ENCODE data around the gene MPO.

MPO gene

DNA sequence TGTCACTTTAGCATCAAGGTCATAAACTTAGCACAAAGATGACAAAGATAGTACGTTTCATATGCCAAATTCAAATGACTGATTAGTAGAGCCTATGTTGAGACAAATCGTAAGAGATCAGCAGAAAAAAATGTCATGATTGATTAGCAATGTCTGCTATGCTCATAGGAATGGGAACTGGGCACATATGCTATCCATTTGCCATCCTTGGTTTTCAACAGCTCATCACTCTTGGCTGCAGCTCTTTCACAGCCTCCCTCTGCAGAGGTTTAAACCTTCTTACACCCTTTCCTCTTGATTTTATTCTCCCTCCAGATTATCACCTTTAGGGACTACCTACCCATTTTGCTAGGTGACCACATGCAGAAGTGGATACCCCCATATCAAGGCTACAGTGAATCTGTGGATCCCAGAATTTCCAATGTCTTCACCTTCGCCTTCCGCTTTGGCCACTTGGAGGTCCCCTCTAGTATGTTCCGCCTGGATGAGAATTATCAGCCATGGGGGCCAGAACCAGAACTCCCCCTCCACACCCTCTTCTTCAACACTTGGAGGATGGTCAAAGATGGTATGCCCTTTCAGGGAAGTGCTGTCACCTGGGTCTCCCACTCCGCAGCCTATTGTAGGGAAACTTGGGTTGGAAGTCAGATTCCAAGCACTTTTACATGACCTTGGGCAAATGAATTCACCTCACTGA, 16.2 kb downstream of the MPO start:
- DNase-seq (ENCODE audit: low read depth in 3 of 3), result no peak

DNA sequence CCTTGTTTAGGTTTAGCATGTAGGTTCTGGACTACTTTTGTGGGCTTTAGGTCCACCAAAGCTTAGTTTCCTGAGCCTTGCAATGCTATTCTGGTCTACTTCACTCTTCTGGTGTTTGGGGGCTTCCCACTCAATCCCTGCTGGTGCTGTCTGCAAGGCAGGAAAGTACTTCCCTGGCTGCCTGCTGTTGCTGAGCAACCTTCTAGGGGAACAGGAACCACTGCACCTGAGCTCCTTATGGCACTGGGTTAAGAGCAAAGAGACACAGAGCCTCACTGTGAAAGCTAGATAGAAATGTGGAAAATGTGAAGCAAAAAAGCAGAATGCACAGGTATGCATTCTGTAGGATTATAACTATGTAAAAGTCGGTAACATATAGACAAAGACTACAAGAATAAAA, 17.0 kb downstream of the MPO start:
- no peak for DNase-seq (ENCODE audit: low read depth in 3 of 3)

GRCh38 chr17:58262149-58262548, 18.6 kb downstream of the MPO start:
- DNase-seq (ENCODE audit: low read depth in 3 of 3), result no peak

DNA sequence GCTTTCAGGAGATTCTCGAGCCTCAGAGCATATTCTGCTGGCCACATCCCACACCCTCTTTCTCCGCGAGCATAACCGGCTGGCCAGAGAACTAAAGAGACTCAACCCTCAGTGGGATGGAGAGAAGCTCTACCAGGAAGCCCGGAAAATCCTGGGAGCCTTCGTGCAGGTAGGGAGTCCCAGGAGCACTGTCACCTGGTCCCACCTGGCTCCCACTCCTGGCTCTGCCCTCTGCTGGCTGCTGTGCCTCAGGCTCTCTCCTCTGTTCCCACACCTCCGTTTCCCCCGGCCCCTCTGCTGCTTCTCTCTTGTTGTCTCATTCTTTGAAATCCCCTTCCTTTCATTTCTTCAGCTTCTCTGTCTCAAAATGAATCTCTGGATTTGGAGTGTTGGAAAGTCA, 25.9 kb downstream of the MPO start:
- no peak for DNase-seq (ENCODE audit: low read depth in 3 of 3)

- no peak for DNase-seq (ENCODE audit: low read depth in 3 of 3)
Measured at GRCh38 chr17:58253082-58253481, 27.7 kb downstream of the MPO start.

DNA sequence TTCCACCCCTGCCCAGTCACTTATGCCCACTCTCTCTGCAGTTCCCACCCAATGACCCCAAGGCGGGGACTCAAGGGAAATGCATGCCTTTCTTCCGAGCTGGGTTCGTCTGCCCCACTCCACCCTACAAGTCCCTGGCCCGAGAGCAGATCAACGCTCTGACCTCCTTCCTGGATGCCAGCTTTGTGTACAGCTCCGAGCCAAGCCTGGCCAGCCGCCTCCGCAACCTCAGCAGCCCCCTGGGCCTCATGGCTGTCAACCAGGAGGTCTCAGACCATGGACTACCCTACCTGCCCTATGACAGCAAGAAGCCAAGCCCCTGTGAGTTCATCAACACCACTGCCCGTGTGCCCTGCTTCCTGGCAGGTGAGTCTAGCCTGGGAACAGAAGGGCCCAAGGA, 28.6 kb downstream of the MPO start:
- no peak for DNase-seq (ENCODE audit: low read depth in 3 of 3)

DNA sequence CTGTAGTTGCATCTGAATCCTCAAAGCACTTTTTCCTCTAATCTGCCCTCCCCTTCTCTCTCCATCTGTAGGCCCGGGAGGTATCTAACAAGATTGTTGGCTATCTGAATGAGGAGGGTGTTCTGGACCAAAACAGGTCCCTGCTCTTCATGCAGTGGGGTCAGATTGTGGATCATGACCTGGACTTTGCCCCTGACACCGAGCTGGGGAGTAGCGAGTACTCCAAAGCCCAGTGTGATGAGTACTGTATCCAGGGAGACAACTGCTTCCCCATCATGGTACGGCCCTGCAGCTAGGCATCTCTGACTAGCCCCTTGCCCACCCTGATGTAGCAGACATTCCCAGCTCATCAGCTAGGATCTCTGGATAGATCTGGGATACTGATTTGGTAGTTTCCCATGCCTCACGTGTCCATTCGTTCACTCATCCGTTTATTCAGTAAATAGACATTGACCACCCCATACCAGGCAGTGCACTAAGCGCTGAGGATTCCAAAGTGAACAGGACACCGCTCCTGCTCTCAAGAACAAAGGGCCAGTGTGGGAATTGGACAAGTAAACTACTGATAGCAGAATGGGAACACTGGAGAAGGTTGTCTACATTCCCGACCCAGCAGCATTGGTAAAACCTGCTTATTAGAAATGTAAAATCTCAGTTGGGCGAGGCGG, 30.3 kb downstream of the MPO start:
- DNase-seq (ENCODE audit: low read depth in 3 of 3), result no peak

DNA sequence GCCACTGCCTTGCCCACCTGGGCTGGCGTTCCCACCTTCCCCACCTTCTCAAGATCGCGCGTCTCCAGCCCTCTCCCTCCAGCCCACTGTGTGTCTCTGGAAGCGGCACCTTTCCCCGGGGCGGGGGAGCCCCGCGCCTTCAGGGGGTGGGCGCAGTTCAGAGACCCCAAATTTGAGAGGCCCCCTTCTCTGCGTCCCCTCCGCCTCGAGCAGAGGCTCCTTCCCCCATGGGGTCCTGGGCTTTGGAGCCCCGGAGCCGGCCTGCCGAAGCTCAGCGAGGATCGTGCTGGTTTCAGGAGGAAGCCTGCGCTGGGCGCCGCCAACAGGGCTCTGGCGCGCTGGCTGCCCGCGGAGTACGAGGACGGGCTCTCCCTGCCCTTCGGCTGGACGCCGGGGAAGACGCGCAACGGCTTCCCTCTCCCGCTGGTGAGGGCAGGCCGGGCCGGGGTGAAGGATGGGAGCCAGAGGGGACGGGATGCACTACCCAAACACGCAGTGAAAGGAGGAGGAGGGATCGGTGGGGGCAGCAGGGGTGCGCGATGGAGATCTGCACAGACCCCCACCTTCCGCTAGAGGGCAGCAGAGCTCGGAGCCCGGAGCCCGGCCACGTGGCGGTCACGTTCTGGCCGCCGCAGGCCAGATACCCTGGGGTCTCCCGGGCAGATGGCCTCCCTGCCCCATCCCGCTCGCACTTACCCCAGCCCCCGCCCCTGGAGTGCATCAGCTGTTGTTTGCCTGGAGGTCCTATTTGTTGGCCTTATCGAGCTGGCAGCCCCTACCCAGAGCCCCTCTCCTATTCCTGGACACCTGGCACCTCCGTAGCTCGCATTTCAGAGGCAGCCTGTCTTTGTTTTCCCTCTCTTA, 31.2 kb downstream of the MPO start:
- DNase-seq (ENCODE audit: low read depth in 3 of 3), result peak; percentile 55 to 77 (median 65)

DNA sequence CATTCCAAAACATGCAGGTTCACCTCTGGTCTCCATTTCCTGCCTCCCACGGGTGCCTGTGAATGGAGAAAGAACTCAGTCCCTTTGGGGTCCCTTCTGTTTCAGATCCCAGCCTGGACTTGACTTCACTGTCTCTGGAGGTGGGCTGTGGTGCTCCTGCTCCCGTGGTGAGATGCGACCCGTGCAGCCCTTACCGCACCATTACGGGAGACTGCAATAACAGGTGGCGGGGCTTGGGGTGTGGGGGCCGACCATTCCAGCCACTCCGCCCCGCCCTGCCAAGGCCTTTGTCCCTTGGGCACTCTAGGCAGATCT, 31.8 kb downstream of the MPO start:
- no peak for DNase-seq (ENCODE audit: low read depth in 3 of 3)

DNA sequence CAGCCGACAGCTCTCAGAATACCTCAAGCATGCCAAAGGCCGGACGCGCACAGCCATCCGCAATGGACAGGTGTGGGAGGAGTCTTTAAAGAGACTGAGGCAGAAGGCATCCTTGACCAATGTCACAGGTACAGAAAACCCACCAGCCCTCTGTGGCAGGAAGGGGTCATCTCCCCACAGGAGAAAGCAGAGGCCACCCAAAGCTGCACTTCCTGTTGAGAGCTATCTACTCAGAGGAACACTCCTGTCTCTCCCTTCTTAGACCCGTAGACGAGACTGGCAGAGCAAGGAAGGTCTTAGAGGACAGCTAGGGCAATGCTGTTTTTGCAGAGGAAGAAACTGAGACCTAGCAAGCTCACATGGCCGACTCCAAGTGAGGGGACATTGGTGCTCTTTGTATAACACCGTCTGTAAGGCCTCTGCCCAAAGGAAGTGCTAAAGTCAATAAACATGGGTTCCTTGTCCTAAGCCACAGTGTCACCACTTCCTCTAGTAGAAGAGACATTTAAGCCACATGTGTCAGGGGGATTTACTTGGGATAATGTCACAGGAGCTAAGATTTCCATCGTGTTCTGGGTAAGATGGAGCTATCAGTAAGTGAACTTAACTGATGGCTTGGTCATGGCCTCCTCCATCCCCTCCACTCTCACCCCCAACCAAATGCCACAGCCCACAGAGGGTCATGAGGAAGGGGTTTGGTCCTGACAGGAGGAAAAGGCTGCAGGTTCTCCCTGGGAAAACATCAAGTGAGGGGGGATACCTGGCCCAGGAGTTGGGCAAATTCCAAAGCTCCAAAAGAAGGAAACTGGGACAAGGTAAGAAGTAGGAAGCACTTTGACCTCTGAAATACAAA, 33.0 kb downstream of the MPO start:
- DNase-seq (ENCODE audit: low read depth in 3 of 3), result no peak

- DNase-seq (ENCODE audit: low read depth in 3 of 3), result no peak
Measured at GRCh38 chr17:58246781-58247180, 34.0 kb downstream of the MPO start.

DNA sequence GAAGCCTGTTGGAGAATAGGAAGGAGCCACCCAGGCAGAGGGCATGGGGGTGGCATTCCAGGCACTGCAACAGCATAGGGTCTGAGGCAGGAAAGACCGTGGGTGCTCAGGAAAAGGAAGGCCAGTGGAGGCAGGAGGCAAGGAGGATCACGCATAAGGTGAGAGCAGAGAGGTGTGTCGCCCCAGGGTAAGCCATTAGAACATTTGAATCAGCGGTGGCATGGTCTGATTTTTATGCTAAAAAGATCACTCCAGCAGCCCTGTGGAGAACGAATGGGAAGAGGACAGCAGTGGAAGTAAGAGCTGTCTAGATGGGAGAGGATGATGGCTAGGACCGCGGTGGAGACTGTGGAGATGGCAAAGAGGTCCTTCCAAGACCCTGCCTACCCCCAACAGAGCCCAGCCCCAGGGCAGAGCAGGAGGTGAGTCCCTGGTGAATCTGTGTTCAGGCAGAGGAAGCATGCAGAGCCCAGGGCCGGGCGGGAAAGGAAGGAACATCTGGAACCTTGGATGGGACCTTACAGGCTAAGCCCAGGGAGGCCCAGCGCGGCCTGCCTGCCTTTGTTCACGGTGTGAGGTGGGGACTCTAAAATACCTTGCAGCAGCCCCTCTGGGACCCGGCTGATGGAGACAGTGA, 34.5 kb downstream of the MPO start:
- DNase-seq (ENCODE audit: low read depth in 3 of 3), result no peak

- no peak for DNase-seq (ENCODE audit: low read depth in 3 of 3)
Measured at GRCh38 chr17:58245428-58246103, 35.2 kb downstream of the MPO start.

GRCh38 chr17:58244963-58245362, 35.8 kb downstream of the MPO start:
- DNase-seq (ENCODE audit: low read depth in 3 of 3), result no peak

DNA sequence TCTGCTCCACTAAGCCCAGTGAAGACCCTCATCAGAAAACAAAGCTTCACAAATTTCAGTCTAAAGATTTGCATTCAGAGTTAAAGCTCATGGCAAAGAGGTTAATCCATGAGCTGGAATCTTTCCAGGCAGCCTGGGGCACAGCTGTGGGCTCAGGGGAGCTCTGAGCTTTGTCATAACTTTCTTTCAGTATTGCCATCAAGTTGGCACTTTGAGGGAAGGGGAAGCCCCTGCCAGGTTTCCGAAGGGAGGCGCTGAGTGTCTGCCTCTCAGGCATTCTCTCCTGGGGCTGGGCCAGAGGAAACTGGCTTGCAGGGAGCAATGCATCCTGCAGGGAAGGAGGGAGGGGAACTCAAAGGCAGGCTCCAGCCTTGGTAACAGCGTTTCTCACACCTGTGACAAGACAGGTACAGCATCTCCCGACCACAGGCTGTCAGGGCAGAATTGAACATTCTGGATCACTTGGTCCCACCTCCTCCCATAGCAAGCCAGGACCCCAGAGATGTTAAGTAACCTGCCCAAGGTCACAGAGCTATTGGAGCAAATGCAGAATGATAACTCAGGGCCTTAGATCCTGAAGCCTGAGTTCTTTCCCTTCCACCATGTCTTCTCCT, 38.5 kb downstream of the MPO start:
- peak in 1 of 3 donors; percentile 29 for DNase-seq (ENCODE audit: low read depth in 3 of 3)

GRCh38 chr17:58239987-58240386, 40.7 kb downstream of the MPO start:
- no peak for DNase-seq (ENCODE audit: low read depth in 3 of 3)

DNA sequence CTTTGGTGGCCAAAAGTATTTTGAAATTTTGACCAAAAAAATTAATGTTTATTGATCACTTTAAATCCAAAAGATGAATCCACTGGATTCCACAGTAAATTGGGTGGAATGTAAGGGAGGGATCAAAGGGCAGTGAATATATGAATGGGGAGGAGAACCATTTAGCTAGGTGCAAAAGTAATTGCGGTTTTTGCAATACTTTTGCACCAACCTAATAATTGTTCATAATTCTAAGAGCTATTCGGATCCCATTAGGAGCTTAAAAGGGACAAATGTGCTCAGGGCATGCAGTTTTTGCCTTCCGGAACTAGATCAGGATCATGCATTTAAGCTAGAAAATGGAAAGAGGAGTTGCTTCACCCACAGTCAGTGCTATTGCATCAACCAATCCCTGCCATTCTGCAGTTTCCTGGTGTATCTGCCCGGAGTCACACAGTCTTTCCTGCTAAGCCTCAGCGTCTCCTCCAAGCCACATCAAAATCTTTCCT, 42.5 kb downstream of the MPO start, which contains the start of gene LPO:
Gene LPO, plus strand, starts transcription at position 438 of the 488 bp plus-strand sequence. CDS start 4,396 bp downstream, outside the sequence.
- no peak for DNase-seq (ENCODE audit: low read depth in 3 of 3)

DNA sequence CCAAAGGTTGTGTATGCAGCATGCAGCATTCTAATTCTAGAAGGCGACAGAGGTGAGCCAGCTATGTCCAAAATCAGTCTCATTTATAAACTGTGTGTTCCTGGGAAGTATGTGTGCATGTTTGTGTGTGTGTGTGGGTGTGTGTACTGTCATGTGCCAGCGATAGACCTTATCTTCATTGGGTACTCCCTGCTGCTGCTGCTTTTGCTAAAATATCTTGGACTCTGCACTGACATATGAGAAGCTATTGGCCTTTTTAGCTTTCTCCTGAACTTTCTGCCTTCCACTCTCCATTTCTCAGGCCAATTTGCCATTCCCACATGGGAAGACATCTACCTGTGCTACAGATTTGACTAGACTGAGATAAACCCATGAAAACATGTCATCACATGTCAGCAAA, 44.3 kb downstream of the MPO start:
- no peak for DNase-seq (ENCODE audit: low read depth in 3 of 3)

DNA sequence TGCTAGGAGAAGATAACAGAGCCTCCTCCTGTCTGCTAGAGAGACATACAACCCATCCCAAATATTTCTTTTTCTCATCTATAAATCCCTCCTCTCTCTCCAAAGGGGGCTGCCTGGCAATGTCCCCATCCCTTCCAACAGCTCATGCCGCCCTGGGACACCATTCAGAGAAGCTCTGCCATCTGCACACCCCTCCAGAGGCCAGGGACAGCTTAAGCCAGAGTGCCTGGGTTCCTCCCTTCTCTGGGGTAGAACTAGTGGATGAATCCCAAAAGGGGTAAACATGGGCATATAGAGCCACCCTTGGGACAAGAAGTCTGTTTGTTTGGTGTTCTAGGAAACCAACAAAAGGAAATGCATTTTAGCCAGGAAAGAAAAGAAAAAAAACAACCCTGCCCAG, 44.9 kb downstream of the MPO start:
- DNase-seq (ENCODE audit: low read depth in 3 of 3), result no peak

- no peak for DNase-seq (ENCODE audit: low read depth in 3 of 3)
Measured at GRCh38 chr17:58234512-58234911, 46.2 kb downstream of the MPO start.
